SU-DHL-6 (cell line): ENCODE measurements around the gene SORCS2.

Experiments used
- H2AFZ ChIP-seq: fragments of 200-600 bp; sonication (generic); 2 replicates; pipeline ENCODE4 v1.6.1; 2014; ENCODE audit warnings: low read depth, mild to moderate bottlenecking, moderate library complexity, mixed read lengths, antibody characterized with exemption, low read length; ENCODE audit not compliant: severe bottlenecking
- H3F3A ChIP-seq: fragments of 200-600 bp; shearing (Covaris generic); 2 replicates; pipeline ENCODE4 v1.6.0; 2016; ENCODE audit warnings: antibody characterized with exemption, mild to moderate bottlenecking; ENCODE audit not compliant: insufficient read depth
- H3K27ac ChIP-seq: fragments of 200-600 bp; sonication (generic); 2 replicates; pipeline ENCODE4 v1.5.1; 2016; ENCODE audit warnings: low read depth, mild to moderate bottlenecking, low read length, moderate library complexity, mixed read lengths
- H3K27me3 ChIP-seq: fragments of 200-600 bp; sonication (generic), shearing (Covaris generic); 2 replicates; pipeline ENCODE4 v1.6.0; 2014; ENCODE audit warnings: mild to moderate bottlenecking, low read length
- H3K36me3 ChIP-seq: fragments of 200-600 bp; sonication (generic); 2 replicates; pipeline ENCODE4 v1.6.1; 2014; ENCODE audit warnings: mild to moderate bottlenecking, low read length, mixed read lengths
- H3K4me2 ChIP-seq: fragments of 300-600, 200-600 bp; shearing (Covaris generic), sonication (generic); 2 replicates; pipeline ENCODE4 v1.6.0; 2014; ENCODE audit warnings: low read length, low read depth, mild to moderate bottlenecking; ENCODE audit not compliant: poor library complexity, severe bottlenecking
- H3K4me3 ChIP-seq: fragments of 200-600 bp; sonication (generic); 2 replicates; pipeline ENCODE4 v1.5.1; 2014; ENCODE audit warnings: antibody characterized with exemption, low read length, mild to moderate bottlenecking, mixed read lengths; ENCODE audit not compliant: insufficient read depth, poor library complexity, severe bottlenecking
- H3K79me2 ChIP-seq: fragments of 200-600 bp; sonication (generic); 2 replicates; pipeline ENCODE4 v1.6.1; 2014; ENCODE audit warnings: mild to moderate bottlenecking, low read length, moderate library complexity; ENCODE audit not compliant: insufficient read depth
- H3K9ac ChIP-seq: fragments of 200-600 bp; sonication (generic); 2 replicates; pipeline ENCODE4 v1.7.0; 2014; ENCODE audit warnings: mild to moderate bottlenecking, low read length
- H3K9me2 ChIP-seq: fragments of 200-600 bp; sonication (generic); replicated peaks from 2 replicates; pipeline ENCODE4 v1.6.1; 2014; ENCODE audit warnings: low read length; ENCODE audit not compliant: insufficient read depth
- H3K9me3 ChIP-seq: fragments of 200-600 bp; sonication (generic); 2 replicates; pipeline ENCODE4 v1.6.1; 2014; ENCODE audit warnings: low read length, mixed read lengths; ENCODE audit not compliant: insufficient read depth
- H4K20me1 ChIP-seq: fragments of 200-600 bp; sonication (generic); 2 replicates; pipeline ENCODE4 v1.6.1; 2014; ENCODE audit warnings: low read depth, mild to moderate bottlenecking, antibody characterized with exemption, low read length, moderate library complexity, mixed read lengths
- CTCF ChIP-seq: fragments of 200-600 bp; sonication (generic); IDR thresholded peaks from one replicate; pipeline ENCODE4 v1.5.1; 2017; ENCODE audit warnings: antibody characterized with exemption, mild to moderate bottlenecking, low read length, moderate library complexity; ENCODE audit not compliant: insufficient read depth, poor library complexity, severe bottlenecking
- EZH2phosphoT487 ChIP-seq: fragments of 200-600 bp; sonication (generic), shearing (Covaris generic); conservative IDR thresholded peaks from 2 replicates; pipeline ENCODE4 v1.6.1; 2018; ENCODE audit warnings: mild to moderate bottlenecking, antibody characterized with exemption, low read length, moderate library complexity, mixed read lengths

Gene SORCS2

GRCh38 chr4:7638984-7639789 lies 446.8 kb downstream of the SORCS2 start:
- Histone ChIP-seq H2AFZ (no peak overlapping the region), H3K4me2 (no peak overlapping the region), H3K9me3 (no peaks in the 10 kb centered on the region), H3K4me3 (no peak overlapping the region), H4K20me1 (no peaks in the 10 kb centered on the region), H3F3A (no peaks in the 10 kb centered on the region), H3K9ac (no peak overlapping the region), H3K9me2 (no peaks in the 10 kb centered on the region), H3K27ac (no peak overlapping the region), H3K27me3 (no peaks in the 10 kb centered on the region), H3K79me2 (no peaks in the 10 kb centered on the region), H3K36me3 (no peaks in the 10 kb centered on the region)
- TF ChIP-seq EZH2phosphoT487 = no peak

DNA sequence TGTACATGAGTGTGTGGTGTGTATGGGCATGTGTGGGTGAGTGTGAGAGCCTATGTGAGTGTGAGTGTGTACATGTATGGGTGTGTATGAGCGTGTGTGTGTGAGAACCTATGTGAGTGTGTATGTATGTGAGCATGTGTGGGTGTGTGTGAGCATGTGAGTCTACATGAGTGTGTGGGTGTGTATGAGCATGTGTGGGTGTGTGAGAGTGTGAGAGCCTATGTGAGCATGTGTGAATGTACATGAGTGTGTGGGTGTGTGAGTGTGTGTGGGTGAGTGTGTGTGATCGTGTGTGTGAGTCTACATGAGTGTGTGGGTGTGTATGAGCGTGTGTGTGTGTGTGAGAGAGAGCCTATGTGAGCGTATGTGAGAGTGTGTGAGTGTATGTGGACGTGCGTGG lies 447.8 kb downstream of the SORCS2 start:
- Histone ChIP-seq H3K9ac (no peak overlapping the region), H3K36me3 (no peaks in the 10 kb centered on the region), H3K4me3 (no peak overlapping the region), H3F3A (no peaks in the 10 kb centered on the region), H3K27ac (no peak overlapping the region), H4K20me1 (no peaks in the 10 kb centered on the region), H2AFZ (no peak overlapping the region), H3K79me2 (no peaks in the 10 kb centered on the region), H3K9me3 (no peaks in the 10 kb centered on the region), H3K27me3 (no peaks in the 10 kb centered on the region), H3K4me2 (no peak overlapping the region), H3K9me2 (no peaks in the 10 kb centered on the region)
- TF ChIP-seq EZH2phosphoT487 = no peak
- TF ChIP-seq CTCF = no peak

GRCh38 chr4:7641712-7642111 lies 449.4 kb downstream of the SORCS2 start:
- Histone ChIP-seq H3K9ac (no peak overlapping the region), H3K9me3 (no peaks in the 10 kb centered on the region), H3K27ac (no peak overlapping the region), H3K36me3 (no peaks in the 10 kb centered on the region), H3K27me3 (no peaks in the 10 kb centered on the region), H4K20me1 (no peaks in the 10 kb centered on the region), H3K9me2 (no peaks in the 10 kb centered on the region), H3K4me3 (no peak overlapping the region), H3K4me2 (no peak overlapping the region), H3K79me2 (no peaks in the 10 kb centered on the region), H2AFZ (no peak overlapping the region), H3F3A (no peaks in the 10 kb centered on the region)
- TF ChIP-seq CTCF = no peak
- TF ChIP-seq EZH2phosphoT487 = no peak

- no peaks in the 10 kb centered on the region for H3K36me3 ChIP-seq
- H3K79me2 ChIP-seq = no peaks in the 10 kb centered on the region
- H2AFZ ChIP-seq = no peak overlapping the region
- no peak overlapping the region for H3K4me3 ChIP-seq
- no peaks in the 10 kb centered on the region for H3K9me3 ChIP-seq
- H3K4me2 ChIP-seq = no peak overlapping the region
- no peak for TF ChIP-seq CTCF
- no peak for TF ChIP-seq EZH2phosphoT487
- no peaks in the 10 kb centered on the region for H3K27me3 ChIP-seq
- H3K9me2 ChIP-seq = no peaks in the 10 kb centered on the region
- no peak overlapping the region for H3K27ac ChIP-seq
- H3F3A ChIP-seq = no peaks in the 10 kb centered on the region
- H4K20me1 ChIP-seq = no peaks in the 10 kb centered on the region
- no peak overlapping the region for H3K9ac ChIP-seq
Measured at GRCh38 chr4:7642741-7643458, 450.6 kb downstream of the SORCS2 start.
